SU-DHL-6 (cell line): Measurements from ENCODE around the gene ASB16.

Source experiments
- CTCF ChIP-seq: fragments of 200-600 bp; sonication (generic); IDR thresholded peaks from one replicate; pipeline ENCODE4 v1.5.1; 2017; ENCODE audit warnings: antibody characterized with exemption, mild to moderate bottlenecking, low read length, moderate library complexity; ENCODE audit not compliant: insufficient read depth, poor library complexity, severe bottlenecking
- EZH2phosphoT487 ChIP-seq: fragments of 200-600 bp; sonication (generic), shearing (Covaris generic); conservative IDR thresholded peaks from 2 replicates; pipeline ENCODE4 v1.6.1; 2018; ENCODE audit warnings: mild to moderate bottlenecking, antibody characterized with exemption, low read length, moderate library complexity, mixed read lengths

GRCh38 chr17:44184212-44184810 lies 13.8 kb downstream of the ASB16 start:
- TF ChIP-seq CTCF: no peak
- no peak for TF ChIP-seq EZH2phosphoT487
